ENCODE data around the gene CDK17.

CDK17 gene

GRCh38 chr12:96239711-96240635, 160.3 kb downstream of the CDK17 start:
- no peak for DNase-seq (ENCODE audit: low read depth in 3 of 3)

GRCh38 chr12:96238336-96239047, 161.7 kb downstream of the CDK17 start:
- no peak for DNase-seq (ENCODE audit: low read depth in 3 of 3)

GRCh38 chr12:96237465-96238077, 162.7 kb downstream of the CDK17 start:
- DNase-seq (ENCODE audit: low read depth in 3 of 3) = peak; percentile 34 to 41 (median 36)

- no peak for DNase-seq (ENCODE audit: low read depth in 3 of 3)
Observed at GRCh38 chr12:96237035-96237434, 163.2 kb downstream of the CDK17 start.

- peak in 1 of 3 donors; percentile 24 for DNase-seq (ENCODE audit: low read depth in 3 of 3)
Observed at GRCh38 chr12:96236221-96236822, 163.9 kb downstream of the CDK17 start.

GRCh38 chr12:96235484-96235826, 164.8 kb downstream of the CDK17 start:
- no peak for DNase-seq (ENCODE audit: low read depth in 3 of 3)

GRCh38 chr12:96234591-96235483, 165.4 kb downstream of the CDK17 start:
- no peak for DNase-seq (ENCODE audit: low read depth in 3 of 3)

GRCh38 chr12:96233939-96234461, 166.2 kb downstream of the CDK17 start:
- DNase-seq (ENCODE audit: low read depth in 3 of 3) = no peak

- no peak for DNase-seq (ENCODE audit: low read depth in 3 of 3)
Observed at GRCh38 chr12:96233168-96233567, 167.1 kb downstream of the CDK17 start.

GRCh38 chr12:96230646-96231045, 169.6 kb downstream of the CDK17 start:
- DNase-seq (ENCODE audit: low read depth in 3 of 3) = no peak

GRCh38 chr12:96228566-96229248, 171.5 kb downstream of the CDK17 start:
- DNase-seq (ENCODE audit: low read depth in 3 of 3) = no peak

Measured in stimulated activated CD4-positive, alpha-beta T cell treated with anti-CD3 and anti-CD28 coated beads, TNF-alpha, amount 100 ng/mL, for 48 hours (primary cell).